ENCODE data around the gene GPR61.

GRCh38 chr1:109567877-109568672, 28.4 kb downstream of the GPR61 start:
- TF ChIP-seq EZH2 (IDR thresholded peaks at IDR 0.05), result no peak
- TF ChIP-seq POLR2AphosphoS5 (IDR thresholded peaks at IDR 0.05; ENCODE audit: borderline replicate concordance, low read depth, low read length), result no peak
- no peak for TF ChIP-seq FOXP2 (optimal IDR thresholded peaks at IDR 0.05; ENCODE audit: control extremely low read depth, extremely low read length, insufficient read depth)

Measured in SK-N-MC (cell line).